Ureter (tissue), 1 donor: ENCODE results near the gene ARAP3. TPM values are rescaled to one million over a fixed set of nuclear protein-coding genes. Genes with fewer than 3 reads are reported as not detected.
"Not testable (repeated sequence)": the region's sequence is repeated elsewhere in the genome, so short reads cannot be mapped to it uniquely, and the experiment has no call there.

Source experiments
- DNase-seq: peaks from one replicate; pipeline ENCODE4 v3.0.0-alpha.2; 2020; ENCODE audit warnings: low spot score
- total RNA-seq: library from RNA; stranded (reverse); gene quantifications from one replicate; pipeline ENCODE4 v1.2.4, GENCODE V29; 2023
- donor health status: DM: yes; HTN: yes; CAD: no.

The ARAP3 gene, protein sequence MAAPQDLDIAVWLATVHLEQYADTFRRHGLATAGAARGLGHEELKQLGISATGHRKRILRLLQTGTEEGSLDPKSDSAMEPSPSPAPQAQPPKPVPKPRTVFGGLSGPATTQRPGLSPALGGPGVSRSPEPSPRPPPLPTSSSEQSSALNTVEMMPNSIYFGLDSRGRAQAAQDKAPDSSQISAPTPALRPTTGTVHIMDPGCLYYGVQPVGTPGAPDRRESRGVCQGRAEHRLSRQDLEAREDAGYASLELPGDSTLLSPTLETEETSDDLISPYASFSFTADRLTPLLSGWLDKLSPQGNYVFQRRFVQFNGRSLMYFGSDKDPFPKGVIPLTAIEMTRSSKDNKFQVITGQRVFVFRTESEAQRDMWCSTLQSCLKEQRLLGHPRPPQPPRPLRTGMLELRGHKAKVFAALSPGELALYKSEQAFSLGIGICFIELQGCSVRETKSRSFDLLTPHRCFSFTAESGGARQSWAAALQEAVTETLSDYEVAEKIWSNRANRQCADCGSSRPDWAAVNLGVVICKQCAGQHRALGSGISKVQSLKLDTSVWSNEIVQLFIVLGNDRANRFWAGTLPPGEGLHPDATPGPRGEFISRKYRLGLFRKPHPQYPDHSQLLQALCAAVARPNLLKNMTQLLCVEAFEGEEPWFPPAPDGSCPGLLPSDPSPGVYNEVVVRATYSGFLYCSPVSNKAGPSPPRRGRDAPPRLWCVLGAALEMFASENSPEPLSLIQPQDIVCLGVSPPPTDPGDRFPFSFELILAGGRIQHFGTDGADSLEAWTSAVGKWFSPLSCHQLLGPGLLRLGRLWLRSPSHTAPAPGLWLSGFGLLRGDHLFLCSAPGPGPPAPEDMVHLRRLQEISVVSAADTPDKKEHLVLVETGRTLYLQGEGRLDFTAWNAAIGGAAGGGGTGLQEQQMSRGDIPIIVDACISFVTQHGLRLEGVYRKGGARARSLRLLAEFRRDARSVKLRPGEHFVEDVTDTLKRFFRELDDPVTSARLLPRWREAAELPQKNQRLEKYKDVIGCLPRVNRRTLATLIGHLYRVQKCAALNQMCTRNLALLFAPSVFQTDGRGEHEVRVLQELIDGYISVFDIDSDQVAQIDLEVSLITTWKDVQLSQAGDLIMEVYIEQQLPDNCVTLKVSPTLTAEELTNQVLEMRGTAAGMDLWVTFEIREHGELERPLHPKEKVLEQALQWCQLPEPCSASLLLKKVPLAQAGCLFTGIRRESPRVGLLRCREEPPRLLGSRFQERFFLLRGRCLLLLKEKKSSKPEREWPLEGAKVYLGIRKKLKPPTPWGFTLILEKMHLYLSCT (N-terminal part only)
- total RNA-seq: 39.2 TPM

DNA sequence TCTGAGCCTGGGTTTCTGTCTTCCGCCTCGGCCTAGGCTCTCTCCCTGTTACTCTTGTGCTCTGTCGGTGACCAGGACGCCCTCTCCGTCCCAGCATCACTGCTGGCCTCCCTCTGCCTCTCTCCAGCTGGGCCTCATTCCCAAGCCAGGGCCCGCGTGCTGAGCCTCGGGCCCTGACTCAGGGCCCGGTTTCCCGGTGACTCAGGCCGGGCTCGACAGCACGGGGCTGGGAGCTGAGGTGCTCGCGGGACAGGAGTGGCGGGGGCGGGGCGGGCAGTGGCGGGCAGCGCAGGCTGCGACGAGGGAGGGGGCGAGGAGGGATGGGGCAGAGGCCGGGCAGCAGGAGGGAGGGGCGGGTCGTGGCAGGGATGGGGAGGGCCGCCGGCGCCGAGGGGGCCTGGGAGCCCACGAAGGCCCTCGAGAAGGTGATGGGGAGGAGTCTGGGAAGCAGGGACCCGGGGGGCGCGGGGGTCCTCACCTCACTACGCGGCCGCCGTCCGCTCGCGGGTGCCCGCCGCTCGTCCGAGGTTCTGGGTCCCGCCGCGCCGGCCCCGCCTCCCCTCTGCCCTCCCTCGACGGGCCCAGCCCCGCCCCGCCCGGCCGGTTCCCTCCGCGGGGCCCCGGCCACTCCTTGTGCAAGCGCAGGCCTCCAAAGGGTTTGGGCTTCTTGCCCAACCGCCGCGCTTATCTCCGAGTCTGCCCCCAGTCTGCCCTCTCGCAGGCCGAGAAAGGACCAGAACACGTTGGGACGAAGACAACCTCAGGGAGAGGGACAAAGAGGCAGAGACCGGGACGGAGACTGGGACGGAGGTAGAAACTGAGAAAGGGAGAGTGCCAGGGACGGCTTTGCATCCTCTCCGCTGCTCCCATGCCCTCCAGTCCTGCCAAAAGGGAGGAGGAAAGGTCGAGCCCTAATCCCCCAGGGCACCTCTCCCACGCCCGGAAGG, at the start of gene ARAP3:
ARAP3 (minus strand) TSS at position 536 of the 947 bp plus-strand sequence. CDS start 1,744 bp downstream, outside the sequence.
- DNase-seq: peak; percentile 89

- no peak for DNase-seq
Observed at GRCh38 chr5:141729387-141730006, 47.5 kb upstream of the ARAP3 start.

DNA sequence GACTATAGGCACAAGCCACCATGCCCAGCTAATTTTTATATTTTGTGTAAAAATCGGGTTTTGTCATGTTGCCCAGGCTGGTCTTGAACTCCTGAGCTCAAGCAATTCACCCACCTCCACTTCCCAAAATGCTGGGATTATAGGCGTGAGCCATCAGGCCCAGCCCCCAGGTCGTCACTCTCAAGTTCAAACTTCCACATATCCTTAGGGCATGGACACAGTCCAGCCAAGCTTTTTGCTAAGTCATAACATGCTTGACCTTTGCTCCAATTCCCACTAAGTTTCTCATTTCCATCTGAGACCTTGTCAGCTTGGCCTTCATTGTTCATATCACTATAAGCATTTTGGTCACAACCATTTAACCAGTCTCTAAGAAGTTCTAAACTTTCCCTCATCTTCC, 43.9 kb upstream of the ARAP3 start:
- no peak for DNase-seq

- DNase-seq: not testable (repeated sequence)
Observed at GRCh38 chr5:141725174-141725573, 43.1 kb upstream of the ARAP3 start.

GRCh38 chr5:141722266-141722665, 40.2 kb upstream of the ARAP3 start:
- DNase-seq: no peak

DNA sequence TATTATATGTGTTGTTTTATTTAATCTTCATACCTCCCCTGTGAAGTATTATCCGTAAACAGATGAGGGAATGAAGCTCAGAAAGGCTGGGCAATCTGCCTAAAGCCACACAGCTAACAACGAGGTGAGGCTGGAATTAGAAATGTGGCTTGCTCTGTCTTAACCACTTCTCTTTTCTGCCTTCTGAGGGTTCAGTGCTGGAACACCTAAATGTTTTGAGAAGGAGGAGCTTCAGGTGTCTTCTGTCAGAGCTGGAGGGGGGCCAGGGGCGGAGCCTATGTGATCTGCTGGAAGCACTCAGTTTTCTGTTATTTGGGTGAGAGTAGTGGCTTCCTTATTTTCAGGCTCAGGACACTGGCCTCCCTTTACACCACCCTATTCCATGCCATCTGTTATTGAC, 35.0 kb upstream of the ARAP3 start:
- no peak for DNase-seq

GRCh38 chr5:141716468-141716867, 34.4 kb upstream of the ARAP3 start:
- no peak for DNase-seq

DNA sequence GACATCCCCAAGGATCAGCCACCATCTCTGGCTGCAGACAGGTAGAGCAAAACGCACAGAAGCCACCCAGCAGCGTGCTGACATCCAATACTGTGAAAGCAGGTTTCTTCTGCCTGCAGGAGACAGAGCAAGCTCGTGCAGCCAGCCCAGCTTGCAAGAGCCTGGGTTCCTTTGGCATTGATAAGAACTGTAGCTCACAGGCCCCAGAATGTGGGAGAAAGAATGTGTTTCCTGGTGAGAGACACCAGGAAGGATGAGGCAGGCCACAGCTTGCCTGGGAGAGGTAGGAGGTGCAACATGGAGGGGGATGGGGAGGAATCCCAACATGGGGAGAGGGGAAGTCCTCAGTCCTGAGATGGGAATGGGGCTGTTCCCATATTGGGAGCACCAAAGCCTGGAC, 34.0 kb upstream of the ARAP3 start:
- peak; percentile 66 for DNase-seq

- no peak for DNase-seq
Observed at GRCh38 chr5:141715346-141715905, 33.4 kb upstream of the ARAP3 start.

GRCh38 chr5:141714542-141715310, 32.7 kb upstream of the ARAP3 start:
- DNase-seq: no peak

- DNase-seq: peak; percentile 50
Observed at GRCh38 chr5:141713616-141714309, 31.7 kb upstream of the ARAP3 start.

DNA sequence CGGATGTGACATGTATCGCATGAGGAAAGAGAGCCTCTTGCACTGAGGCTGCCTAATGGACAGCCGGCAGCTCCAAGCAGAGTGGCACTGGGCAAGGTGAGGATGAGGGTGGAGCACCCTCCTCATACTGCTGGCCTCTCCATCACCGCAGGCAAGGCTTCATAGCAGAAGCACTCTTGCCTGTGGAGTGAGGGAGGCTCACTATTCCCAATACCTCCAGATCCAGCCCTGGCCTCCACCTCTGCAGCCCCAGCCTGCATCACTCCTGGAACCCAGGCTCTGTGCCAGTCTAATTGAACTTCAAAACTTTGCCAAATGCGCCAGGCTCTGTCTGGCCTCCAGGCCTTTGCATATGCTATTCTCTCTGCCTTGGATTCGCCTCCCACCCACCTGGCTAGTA, 29.7 kb upstream of the ARAP3 start:
- DNase-seq: no peak

GRCh38 chr5:141709699-141710267, 27.8 kb upstream of the ARAP3 start:
- DNase-seq: no peak

DNA sequence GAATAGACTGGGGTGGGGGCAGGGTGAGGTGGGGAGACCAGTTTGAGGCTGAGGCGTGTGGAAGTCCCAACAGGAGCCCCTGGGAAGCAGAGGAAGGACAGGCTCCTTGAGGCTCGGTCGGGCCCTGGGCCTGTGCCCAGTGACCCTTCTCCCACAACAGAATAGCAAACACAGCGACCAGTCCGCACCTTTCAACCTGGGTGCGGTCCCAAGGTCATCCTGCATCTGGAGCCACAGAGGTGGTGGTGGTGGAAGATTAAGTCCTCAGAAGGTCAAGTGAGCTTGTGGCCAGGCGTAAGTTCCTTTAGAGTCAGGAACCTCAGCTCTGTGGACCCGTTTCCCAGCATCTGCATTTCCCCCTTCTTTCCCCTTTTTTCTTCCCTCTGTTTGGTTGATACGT, 26.0 kb upstream of the ARAP3 start:
- DNase-seq: no peak

DNA sequence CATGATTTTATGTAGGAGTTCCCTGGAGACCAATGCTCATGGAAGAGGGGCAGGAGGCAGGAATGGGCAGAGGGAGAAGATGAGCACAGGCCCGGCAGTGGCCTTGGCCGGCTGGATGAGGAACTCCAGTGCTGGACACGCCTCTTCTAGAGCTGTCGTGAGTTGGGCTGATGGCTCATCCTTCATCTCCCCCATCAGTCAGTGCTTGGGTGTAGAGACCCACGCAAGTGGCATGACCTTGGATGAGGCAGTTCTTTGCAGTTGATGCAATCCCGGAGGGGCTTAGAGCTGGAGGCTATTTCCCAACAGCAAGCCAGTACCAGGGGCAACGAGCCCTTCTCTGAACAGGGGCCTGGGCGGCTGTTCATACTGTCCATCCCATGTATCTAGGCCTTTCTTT, 25.5 kb upstream of the ARAP3 start:
- DNase-seq: no peak

DNA sequence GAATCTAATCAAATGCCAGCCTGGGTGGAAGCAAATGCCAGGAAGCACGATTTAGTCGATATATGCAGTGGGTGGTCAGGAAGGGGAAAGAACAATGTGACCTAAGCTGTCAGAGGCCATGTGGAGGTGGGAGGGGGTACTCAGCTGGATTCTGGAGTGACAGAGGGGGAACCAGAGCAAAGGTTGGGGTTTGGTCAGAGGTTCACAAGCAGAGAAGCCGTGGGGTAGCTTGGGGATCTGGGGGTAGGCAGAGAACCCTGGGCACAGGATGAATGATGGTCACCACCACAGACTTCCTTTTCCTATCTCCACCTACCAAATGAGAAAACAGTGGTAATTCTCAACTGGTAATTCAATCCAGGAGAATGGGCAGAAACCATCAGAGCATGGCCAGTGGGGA, 24.1 kb upstream of the ARAP3 start:
- no peak for DNase-seq

DNA sequence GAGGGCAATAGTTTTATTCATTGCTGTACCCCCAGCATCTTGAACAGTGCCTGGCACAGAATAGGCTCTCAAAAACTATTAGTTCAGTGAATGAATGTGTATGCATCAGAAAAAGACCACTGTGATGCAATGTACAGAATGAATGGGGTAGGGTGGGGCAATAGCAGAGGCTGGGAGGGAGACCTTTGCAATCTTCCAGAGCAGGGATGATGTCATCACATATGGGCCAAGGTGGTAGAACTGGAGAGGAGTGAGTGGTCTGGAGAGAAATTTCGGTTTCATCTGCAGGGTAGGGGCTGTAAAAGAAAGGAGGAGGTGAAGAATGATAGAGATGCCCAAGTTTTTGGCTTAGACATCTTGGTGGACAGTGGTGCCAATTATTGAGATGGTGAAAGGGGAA, 23.4 kb upstream of the ARAP3 start:
- DNase-seq: no peak

- no peak for DNase-seq
Observed at GRCh38 chr5:141704782-141705297, 22.8 kb upstream of the ARAP3 start.
